Adrenal gland (tissue), 12 donors: ENCODE data around the gene SMARCE1. TPM values are rescaled to one million over a fixed set of nuclear protein-coding genes. Genes with fewer than 3 reads are reported as not detected.
A peak's percentile ranks its signal among the peaks of the same experiment; 100 is the strongest.

Experiments used
- DNase-seq, 7 donors: peaks; one replicate each; pipeline ENCODE4 v3.0.0-alpha.2; 2019 to 2020
- H3K27ac ChIP-seq, 5 donors: fragments of 200-600 bp; sonication (generic) in 4 of 5; 1 replicate in 3 of 5; 2 replicates in 2 of 5; pipeline versions ENCODE4 v1.5.1 to v1.8.0; 2016 to 2020; ENCODE audit warnings: mild to moderate bottlenecking in 1 of 5
- H3K27me3 ChIP-seq: fragments of 200-600 bp; 2 replicates; pipeline ENCODE4 v1.8.0; 2021
- H3K36me3 ChIP-seq, 2 donors: fragments of 200-600 bp; replicated peaks in 1 of 2; 1 replicate in 1 of 2; 2 replicates in 1 of 2; pipeline versions ENCODE4 v1.5.1 to v1.8.0; 2018 to 2022
- H3K4me1 ChIP-seq, 2 donors: fragments of 200-600 bp; replicated peaks in 1 of 2; 1 replicate in 1 of 2; 2 replicates in 1 of 2; pipeline versions ENCODE4 v1.5.1 to v1.8.0; 2018 to 2021
- H3K4me3 ChIP-seq, 4 donors: fragments of 200-600 bp; sonication (generic) in 3 of 4; one replicate each; pipeline ENCODE4 v1.5.1; 2016 to 2018
- H3K9me3 ChIP-seq, 3 donors: fragments of 200-600 bp; sonication (generic) in 1 of 3; replicated peaks in 1 of 3; 1 replicate in 2 of 3; 2 replicates in 1 of 3; pipeline versions ENCODE4 v1.5.1 to v1.8.0; 2016 to 2021
- CTCF ChIP-seq, 6 experiments: fragments of 450-650 bp in 4 of 6; fragments of 200-600 bp in 2 of 6; sonication (generic) in 1 of 6; IDR thresholded peaks; 1 replicate in 5 of 6; 2 replicates in 1 of 6; pipeline versions ENCODE4 v1.5.1 to v1.8.0; 2016 to 2021; ENCODE audit warnings: antibody characterized with exemption in 6 of 6, mild to moderate bottlenecking in 2 of 6, moderate library complexity in 1 of 6
- POLR2A ChIP-seq, 2 donors: fragments of 450-650 bp; IDR thresholded peaks; one replicate each; pipeline ENCODE4 v1.6.1; 2017; ENCODE audit warnings: antibody characterized with exemption in 2 of 2, mild to moderate bottlenecking in 2 of 2, moderate library complexity in 1 of 2
- WGBS, 4 donors: extraction: QIAGEN DNeasy Blood & Tissue Kit in 2 of 4; methylation state at CpG; one replicate each; pipeline versions ENCODE4 v1.1.5 to v1.1.7; 2013 to 2017; 5-methylcytosine and 5-hydroxymethylcytosine counted together
- intact Hi-C, 2 donors: fragments of 100-400 bp; cut with DNase I; formaldehyde crosslinking; loops; one replicate each; pipeline versions ENCODE4 v1.14.1 to v1.15.0; 2022 to 2023
- polyA plus RNA-seq, 3 donors: library from polyadenylated mRNA; stranded (reverse); fragments of 200-250 nt in 2 of 3; fragments of 350-450 nt in 1 of 3; fragmentation: Illumina TruSeq in 1 of 3; extraction: RNeasy Lipid Tissue Mini Kit (QIAGEN cat#74804) in 1 of 3; gene quantifications; one replicate each; pipeline ENCODE4 v1.2.3, GENCODE V29; 2013 to 2014
- total RNA-seq, 9 donors: library from RNA; depleted of rRNA in 4 of 9; stranded (reverse); fragments of >200 nt in 4 of 9; fragments of 120-200 nt in 1 of 9; fragmentation: NEBNext Ultra II Directional in 1 of 9; extraction: Animal tissue kit (Norgen Biotek cat#: 25700) in 1 of 9; gene quantifications; one replicate each; pipeline versions ENCODE4 v1.1.0 to v1.2.4, GENCODE V29; 2013 to 2023
- donor health status: healthy with polysubstance abuse.
- donor health status: Bipolar disorder and iron deficiency.
- donor health status: DM: yes; HTN: yes; CAD: no.
- donor health status: DM: no; HTN: no; CAD: no.
- donor health status: DM: no; HTN: no; CAD: no.
- donor health status: DM: yes; HTN: yes; CAD: no.

The SMARCE1 gene
- total and polyA plus RNA-seq, 12 donors = 55.5 to 128 (median 77.0) TPM

GRCh38 chr17:40672654-40673053 is 25.0 kb upstream of the SMARCE1 start:
- intact Hi-C loops = no loop called here
- WGBS, 4 donors = 84 to 92% (median 88%) methylated on average over 2 of the region's 2 CpGs
- H3K27ac ChIP-seq = no peak overlapping the region

GRCh38 chr17:40671282-40671681 is 23.7 kb upstream of the SMARCE1 start:
- no peaks in the 10 kb centered on the region for H3K4me1 ChIP-seq
- no peak for TF ChIP-seq POLR2A (IDR thresholded peaks at IDR 0.05)
- no peak for TF ChIP-seq CTCF (IDR thresholded peaks at IDR 0.05)
- H3K27ac ChIP-seq = no peak overlapping the region
- no peak overlapping the region for H3K4me3 ChIP-seq
- no peak for DNase-seq
- WGBS, 4 donors = 48 to 54% (median 52%) methylated on average over 4 of the region's 4 CpGs
- H3K27me3 ChIP-seq = peaks cover 8% of the 10 kb centered on the region
- H3K36me3 ChIP-seq = no peaks in the 10 kb centered on the region
- no peaks in the 10 kb centered on the region for H3K9me3 ChIP-seq
- intact Hi-C loops = no loop called here

More at GRCh38 chr17:40672654-40673053, 25.0 kb upstream of the SMARCE1 start:
- Histone ChIP-seq H3K4me3 (no peak overlapping the region), H3K27me3 (peaks cover 10% of the 10 kb centered on the region), H3K9me3 (no peaks in the 10 kb centered on the region), H3K36me3 (no peaks in the 10 kb centered on the region), H3K4me1 (no peaks in the 10 kb centered on the region)
- DNase-seq = no peak
- TF ChIP-seq POLR2A (IDR thresholded peaks at IDR 0.05) (no peak), CTCF (IDR thresholded peaks at IDR 0.05) (no peak)

GRCh38 chr17:40666331-40666730 is 18.7 kb upstream of the SMARCE1 start:
- H3K4me3 ChIP-seq = no peak overlapping the region
- no peaks in the 10 kb centered on the region for H3K36me3 ChIP-seq
- H3K9me3 ChIP-seq = no peaks in the 10 kb centered on the region
- peaks cover 0 to 9% of the 10 kb centered on the region in 2 donors for H3K4me1 ChIP-seq
- no peaks in the 10 kb centered on the region for H3K27me3 ChIP-seq
- intact Hi-C loops = no loop called here
- TF ChIP-seq CTCF (IDR thresholded peaks at IDR 0.05) (no peak), POLR2A (IDR thresholded peaks at IDR 0.05) (no peak)
- H3K27ac ChIP-seq = no peak overlapping the region
- DNase-seq = no peak

- no peaks in the 10 kb centered on the region for H3K27me3 ChIP-seq
- 6 to 13% (median 7%) methylated on average over 12 of the region's 12 CpGs for WGBS, 4 donors
- H3K36me3 ChIP-seq = no peaks in the 10 kb centered on the region
- intact Hi-C loops = no loop called here
- H3K4me3 ChIP-seq = peak within 1 kb of the TSS in 2 of 4 donors; percentile 1 to 46
- no peak for TF ChIP-seq POLR2A (IDR thresholded peaks at IDR 0.05)
- no peak for TF ChIP-seq CTCF (IDR thresholded peaks at IDR 0.05)
- H3K9me3 ChIP-seq = no peaks in the 10 kb centered on the region
- DNase-seq = peak in 3 of 7 donors; percentile 14 to 61 (median 25)
- H3K27ac ChIP-seq = peak within 1 kb of the TSS in 1 of 5 donors; percentile 19
- peaks cover 0 to 9% of the 10 kb centered on the region in 2 donors for H3K4me1 ChIP-seq
These were observed 17.1 kb upstream of the SMARCE1 start, which contains the start of gene KRT222 for GRCh38 chr17:40664582-40665333. TSS of gene KRT222 (minus strand) at chr17:40665177. CDS start at chr17:40665099, 78 bp downstream.
